ENCODE data around the gene SLC22A16.

GRCh38 chr6:110474500-110474899 is 1.9 kb downstream of the SLC22A16 start:
- TF ChIP-seq CTCF (conservative IDR thresholded peaks at IDR 0.05) (no peak), EZH2 (IDR thresholded peaks at IDR 0.05; ENCODE audit: low read depth) (no peak)

Measured in PC-9 (cell line).